ENCODE measurements around the gene EPS8L3. TPM values are rescaled to one million over a fixed set of nuclear protein-coding genes. Genes with fewer than 3 reads are reported as not detected.

Gene EPS8L3
- total and polyA plus RNA-seq, 9 of the 15 experiments (the other 6 are each of a cell fraction or from before 2014, with no cell fraction given), result 0.09 to 0.42 (median 0.14) TPM; not detected in 5

DNA sequence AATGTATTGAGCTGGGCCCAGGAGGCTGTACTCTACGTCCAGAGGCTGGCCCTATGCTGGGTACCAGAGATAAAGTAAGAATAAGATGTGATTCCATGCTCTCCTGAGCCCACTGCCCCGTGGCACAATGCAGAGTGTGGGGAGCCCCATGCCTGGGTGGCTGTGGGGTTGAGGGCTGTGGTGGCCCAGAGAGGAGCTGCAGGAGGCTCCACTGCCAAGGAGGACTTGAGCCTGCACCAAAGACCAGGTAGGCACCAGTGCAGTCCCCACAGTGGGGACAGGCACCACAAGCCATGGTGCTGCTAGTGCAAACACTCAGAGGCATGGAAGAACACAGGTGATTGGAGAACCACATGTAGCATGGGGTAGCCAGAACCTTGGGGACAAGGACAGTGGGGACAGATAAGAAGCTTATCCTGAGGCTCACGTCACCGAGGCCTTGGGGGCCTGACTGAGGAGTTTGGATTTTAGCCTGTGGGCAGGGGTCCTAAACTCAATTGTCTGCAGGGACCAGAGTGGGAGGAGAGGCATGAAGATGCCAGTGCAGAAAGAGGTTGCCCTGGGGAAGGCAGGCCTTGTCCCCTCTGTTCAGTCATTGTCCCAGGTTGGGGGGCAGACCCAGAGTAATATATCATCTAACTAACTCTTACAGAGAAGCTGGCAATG, 21.9 kb upstream of the EPS8L3 start:
- H3K4me3 ChIP-seq, result no peak overlapping the region
- TF ChIP-seq EP300 (IDR thresholded peaks at IDR 0.05; ENCODE audit: low read length) (no peak), ZKSCAN8 (CRISPR knock-in tag; IDR thresholded peaks at IDR 0.05) (no peak), ZNF232 (CRISPR knock-in tag; IDR thresholded peaks at IDR 0.05) (no peak), HSF4 (CRISPR knock-in tag; IDR thresholded peaks at IDR 0.05; ENCODE audit: borderline replicate concordance) (no peak), ZNF311 (CRISPR knock-in tag; IDR thresholded peaks at IDR 0.05) (no peak), SP1 (CRISPR knock-in tag; IDR thresholded peaks at IDR 0.05) (no peak), MYBL2 (IDR thresholded peaks at IDR 0.05; ENCODE audit: low read depth) (no peak), MYBL2 (CRISPR knock-in tag; IDR thresholded peaks at IDR 0.05; ENCODE audit: borderline replicate concordance) (no peak), STAG1 (CRISPR knock-in tag; IDR thresholded peaks at IDR 0.05; ENCODE audit: borderline replicate concordance) (no peak)
- in situ Hi-C loops (cut with MboI) (no loop called here), intact Hi-C loops (cut with micrococcal nuclease) (no loop called here)
- no peak for FAIRE-seq
- BruUV-seq (replicated peaks), result no TSS peak
- H4K20me1 ChIP-seq (replicated peaks; ENCODE audit: control insufficient read depth, insufficient read depth, low read length), result no peaks in the 10 kb centered on the region
- peaks cover 23 to 29% of the 10 kb centered on the region in 2 experiments for H3K4me1 ChIP-seq (replicated peaks in 1 of 2; ENCODE audit: control insufficient read depth in 2 of 2, insufficient read depth in 2 of 2, low read length in 2 of 2)
- H3K9me3 ChIP-seq (replicated peaks; ENCODE audit: control insufficient read depth, insufficient read depth, low read depth, low read length), result no peaks in the 10 kb centered on the region; the same call in none of the 2 replicates
- POLR2A ChIA-PET, result interaction anchor here (0.6 to 1.0 kb wide), 6 partner anchors 9 to 218 kb away, joined by 3 to 5 read pairs (median 3); no protein-coding TSS in a partner anchor
- WGBS (ENCODE audit: insufficient coverage, low coverage, missing lambda C conversion rate), result 28% methylated on average over 4 of the region's 4 CpGs
- H3K4me2 ChIP-seq (ENCODE audit: insufficient read depth, low read length), result no peak overlapping the region
- DNase-seq (ENCODE audit: extremely low read depth in 1 of 4, low spot score in 3 of 4), result no peak
- no peaks in the 10 kb centered on the region for H3K9me1 ChIP-seq (ENCODE audit: control insufficient read depth, insufficient read depth, low read length)
- no peak overlapping the region for H2AFZ ChIP-seq (ENCODE audit: low read depth, low read length)
- peak overlapping the region in 1 of 2 experiments; percentile 41; a peak in 2 of 4 replicates for H3K9ac ChIP-seq (ENCODE audit: insufficient read depth in 1 of 2, low read depth in 2 of 2, low read length in 2 of 2)
- ATAC-seq, result no peak
- H3K27ac ChIP-seq (ENCODE audit: extremely low read depth, low read depth, low read length), result no peak overlapping the region
- H3K79me2 ChIP-seq (ENCODE audit: control insufficient read depth, insufficient read depth, low read length), result no peaks in the 10 kb centered on the region
- H3K27me3 ChIP-seq (ENCODE audit: control insufficient read depth in 2 of 2, insufficient read depth in 2 of 2, low read length in 2 of 2), result no peaks in the 10 kb centered on the region
- no peaks in the 10 kb centered on the region for H3K36me3 ChIP-seq (ENCODE audit: control insufficient read depth, insufficient read depth, low read length)
- CTCF ChIA-PET (ENCODE audit: low intra/inter-chr PET ratio), result interaction anchor here (0.7 kb wide), 1 partner anchor 200 kb away, joined by 3 read pairs; no protein-coding TSS in a partner anchor
